Left renal cortex interstitium (tissue), 4 donors: ENCODE results near the gene PPM1M. TPM values are rescaled to one million over a fixed set of nuclear protein-coding genes. Genes with fewer than 3 reads are reported as not detected.
"Not testable (repeated sequence)": the region's sequence is repeated elsewhere in the genome, so short reads cannot be mapped to it uniquely, and the experiment has no call there.

Source experiments
- DNase-seq, 4 donors: peaks; one replicate each; pipeline ENCODE4 v3.0.0-alpha.2; 2013; ENCODE audit warnings: low read depth in 4 of 4, low spot score in 2 of 4, missing footprints in 1 of 4
- polyA plus RNA-seq, 4 donors: library from polyadenylated mRNA; unstranded; fragments of 120-200 nt; gene quantifications; one replicate each; pipeline ENCODE4 v1.2.1, GENCODE V29; 2013; ENCODE audit not compliant: insufficient read length in 4 of 4

PPM1M gene
- polyA plus RNA-seq, 4 donors = 19.3 to 22.3 (median 20.0) TPM

- DNase-seq = no peak
These were observed 24.7 kb downstream of the PPM1M start for GRCh38 chr3:52270252-52270754.

- DNase-seq = not testable (repeated sequence)
These were observed 26.6 kb downstream of the PPM1M start for GRCh38 chr3:52272172-52272571.

GRCh38 chr3:52272831-52273230 is 27.3 kb downstream of the PPM1M start:
- DNase-seq = no peak

GRCh38 chr3:52274781-52275180 is 29.2 kb downstream of the PPM1M start:
- not testable (repeated sequence) for DNase-seq

GRCh38 chr3:52277071-52277964 is 31.8 kb downstream of the PPM1M start:
- no peak for DNase-seq

GRCh38 chr3:52277972-52278509 is 32.5 kb downstream of the PPM1M start:
- DNase-seq = no peak

- DNase-seq = peak in 3 of 4 donors; percentile 81 to 88 (median 87)
These were observed 33.0 kb downstream of the PPM1M start, which contains the start of gene WDR82 for GRCh38 chr3:52278510-52279069. WDR82 (minus strand) TSS chr3:52278649; CDS start chr3:52278361, 288 bp downstream.

- DNase-seq = no peak
These were observed 34.0 kb downstream of the PPM1M start for GRCh38 chr3:52279596-52279995.

GRCh38 chr3:52280050-52280461 is 34.5 kb downstream of the PPM1M start:
- no peak for DNase-seq

- DNase-seq = no peak
These were observed 36.6 kb downstream of the PPM1M start for GRCh38 chr3:52281981-52282801.

- no peak for DNase-seq
These were observed 37.7 kb downstream of the PPM1M start for GRCh38 chr3:52283306-52283705.

- DNase-seq = not testable (repeated sequence)
These were observed 38.5 kb downstream of the PPM1M start for GRCh38 chr3:52284051-52284450.

GRCh38 chr3:52286777-52287110 is 41.2 kb downstream of the PPM1M start:
- no peak for DNase-seq

- no peak for DNase-seq
These were observed 43.1 kb downstream of the PPM1M start for GRCh38 chr3:52288674-52289073.

GRCh38 chr3:52289338-52289746 is 43.8 kb downstream of the PPM1M start:
- DNase-seq = no peak

GRCh38 chr3:52289747-52290595 is 44.4 kb downstream of the PPM1M start:
- DNase-seq = no peak

GRCh38 chr3:52290596-52291507 is 45.3 kb downstream of the PPM1M start:
- no peak for DNase-seq

GRCh38 chr3:52291508-52292181 is 46.1 kb downstream of the PPM1M start:
- DNase-seq = no peak
